ENCODE measurements around the gene TMX2.
"Not testable (repeated sequence)": the region's sequence is repeated elsewhere in the genome, so short reads cannot be mapped to it uniquely, and the experiment has no call there.

TMX2 gene

DNA sequence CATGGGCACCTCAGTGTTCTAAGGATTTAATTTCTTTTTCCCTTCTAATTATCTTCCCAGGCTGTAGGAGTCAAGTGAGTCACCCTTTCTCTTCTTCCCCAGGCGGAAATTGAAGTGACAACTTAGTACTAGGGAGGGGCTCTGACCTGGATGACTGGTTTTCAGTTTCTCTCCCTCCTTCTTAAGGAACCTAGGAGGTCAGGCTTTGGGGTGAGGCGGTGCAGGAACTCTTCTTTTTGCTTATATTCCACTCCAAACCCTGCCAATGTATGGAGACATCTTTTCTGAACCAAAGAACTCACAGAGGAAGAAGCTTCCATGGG, 31.9 kb upstream of the TMX2 start:
- Histone ChIP-seq H3K36me3 (ENCODE audit: control insufficient read depth, insufficient read depth, low read length) (peaks cover 6% of the 10 kb centered on the region), H3K9me3 (ENCODE audit: control insufficient read depth, low read length) (no peaks in the 10 kb centered on the region), H3K27me3 (ENCODE audit: control insufficient read depth, insufficient read depth, low read length, poor library complexity, severe bottlenecking) (no peaks in the 10 kb centered on the region), H3K4me3 (ENCODE audit: insufficient read depth, low read depth, low read length) (no peak overlapping the region), H3K4me1 (ENCODE audit: control insufficient read depth, insufficient read depth, low read length) (no peaks in the 10 kb centered on the region), H3K27ac (ENCODE audit: insufficient read depth, low read depth, low read length, poor library complexity, severe bottlenecking) (no peak overlapping the region)
- WGBS, 2 experiments: 80 to 90% methylated on average over 2 of the region's 2 CpGs

GRCh38 chr11:57681168-57681567, 31.2 kb upstream of the TMX2 start:
- no peak overlapping the region for H3K27ac ChIP-seq (ENCODE audit: insufficient read depth, low read depth, low read length, poor library complexity, severe bottlenecking)

GRCh38 chr11:57690474-57690873, 21.9 kb upstream of the TMX2 start:
- not testable (repeated sequence) for H3K27me3 ChIP-seq (ENCODE audit: control insufficient read depth, insufficient read depth, low read length, poor library complexity, severe bottlenecking); H3K4me3 ChIP-seq (ENCODE audit: insufficient read depth, low read depth, low read length); H3K4me1 ChIP-seq (ENCODE audit: control insufficient read depth, insufficient read depth, low read length); H3K27ac ChIP-seq (ENCODE audit: insufficient read depth, low read depth, low read length, poor library complexity, severe bottlenecking); H3K9me3 ChIP-seq (ENCODE audit: control insufficient read depth, low read length)
- WGBS, 2 experiments: 96 to 98% methylated on average over 5 of the region's 5 CpGs
- peaks cover 59% of the 10 kb centered on the region for H3K36me3 ChIP-seq (ENCODE audit: control insufficient read depth, insufficient read depth, low read length)

More at GRCh38 chr11:57681168-57681567, 31.2 kb upstream of the TMX2 start:
- Histone ChIP-seq H3K36me3 (ENCODE audit: control insufficient read depth, insufficient read depth, low read length) (peaks cover 10% of the 10 kb centered on the region), H3K9me3 (ENCODE audit: control insufficient read depth, low read length) (no peaks in the 10 kb centered on the region), H3K4me1 (ENCODE audit: control insufficient read depth, insufficient read depth, low read length) (no peaks in the 10 kb centered on the region), H3K27me3 (ENCODE audit: control insufficient read depth, insufficient read depth, low read length, poor library complexity, severe bottlenecking) (no peaks in the 10 kb centered on the region), H3K4me3 (ENCODE audit: insufficient read depth, low read depth, low read length) (no peak overlapping the region)
- 85 to 87% methylated on average over 1 of the region's 1 CpG for WGBS, 2 experiments

DNA sequence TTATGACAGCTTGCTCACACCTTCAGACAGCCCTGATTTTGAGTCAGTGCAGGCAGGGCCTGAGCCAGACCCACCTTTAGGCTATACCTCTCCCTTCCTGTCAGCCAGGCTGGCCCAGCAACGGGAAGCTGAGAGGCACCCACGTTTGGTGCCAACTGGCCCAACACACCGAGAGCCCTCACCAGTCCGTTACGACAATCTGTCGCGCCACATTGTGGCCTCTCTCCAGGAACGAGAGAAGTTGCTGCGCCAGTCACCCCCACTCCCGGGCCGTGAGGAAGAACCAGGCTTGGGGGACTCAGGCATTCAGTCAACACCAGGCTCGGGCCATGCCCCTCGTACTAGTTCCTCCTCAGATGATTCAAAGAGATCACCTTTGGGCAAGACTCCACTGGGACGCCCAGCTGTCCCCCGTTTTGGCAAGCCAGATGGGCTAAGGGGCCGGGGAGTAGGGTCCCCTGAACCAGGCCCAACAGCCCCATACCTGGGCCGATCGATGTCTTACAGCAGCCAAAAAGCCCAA, 13.5 kb upstream of the TMX2 start:
- H3K27ac ChIP-seq (ENCODE audit: insufficient read depth, low read depth, low read length, poor library complexity, severe bottlenecking): no peak overlapping the region
- H3K27me3 ChIP-seq (ENCODE audit: control insufficient read depth, insufficient read depth, low read length, poor library complexity, severe bottlenecking): no peaks in the 10 kb centered on the region
- H3K36me3 ChIP-seq (ENCODE audit: control insufficient read depth, insufficient read depth, low read length): peaks cover 53% of the 10 kb centered on the region
- no peak overlapping the region for H3K4me3 ChIP-seq (ENCODE audit: insufficient read depth, low read depth, low read length)
- WGBS, 2 experiments: 95% methylated on average over 18 of the region's 18 CpGs
- H3K9me3 ChIP-seq (ENCODE audit: control insufficient read depth, low read length): no peaks in the 10 kb centered on the region
- H3K4me1 ChIP-seq (ENCODE audit: control insufficient read depth, insufficient read depth, low read length): no peaks in the 10 kb centered on the region

DNA sequence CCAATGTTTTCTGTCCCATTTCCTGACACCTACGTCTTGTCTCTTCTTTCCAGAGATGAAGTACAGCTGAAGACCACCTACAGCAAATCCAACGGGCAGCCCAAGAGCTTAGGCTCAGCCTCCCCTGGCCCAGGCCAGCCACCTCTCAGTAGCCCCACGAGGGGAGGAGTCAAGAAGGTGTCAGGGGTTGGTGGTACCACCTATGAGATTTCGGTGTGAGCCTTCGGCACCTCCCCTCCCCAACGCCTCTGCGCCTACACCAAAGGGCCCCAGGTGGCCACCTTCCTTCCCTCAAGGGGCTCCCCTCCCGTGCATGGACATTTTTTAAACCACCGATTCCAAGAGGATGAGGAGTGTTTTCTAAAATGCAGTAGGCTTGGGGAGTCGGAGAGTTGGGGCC, 12.6 kb upstream of the TMX2 start:
- H3K4me1 ChIP-seq (ENCODE audit: control insufficient read depth, insufficient read depth, low read length): no peaks in the 10 kb centered on the region
- H3K27me3 ChIP-seq (ENCODE audit: control insufficient read depth, insufficient read depth, low read length, poor library complexity, severe bottlenecking): no peaks in the 10 kb centered on the region
- no peaks in the 10 kb centered on the region for H3K9me3 ChIP-seq (ENCODE audit: control insufficient read depth, low read length)
- 94% methylated on average over 10 of the region's 10 CpGs for WGBS, 2 experiments
- no peak overlapping the region for H3K4me3 ChIP-seq (ENCODE audit: insufficient read depth, low read depth, low read length)
- H3K36me3 ChIP-seq (ENCODE audit: control insufficient read depth, insufficient read depth, low read length): peaks cover 50% of the 10 kb centered on the region
- no peak overlapping the region for H3K27ac ChIP-seq (ENCODE audit: insufficient read depth, low read depth, low read length, poor library complexity, severe bottlenecking)

- Histone ChIP-seq H3K36me3 (ENCODE audit: control insufficient read depth, insufficient read depth, low read length) (peaks cover 46% of the 10 kb centered on the region), H3K9me3 (ENCODE audit: control insufficient read depth, low read length) (no peaks in the 10 kb centered on the region), H3K4me3 (ENCODE audit: insufficient read depth, low read depth, low read length) (no peak overlapping the region), H3K4me1 (ENCODE audit: control insufficient read depth, insufficient read depth, low read length) (no peaks in the 10 kb centered on the region), H3K27ac (ENCODE audit: insufficient read depth, low read depth, low read length, poor library complexity, severe bottlenecking) (no peak overlapping the region), H3K27me3 (ENCODE audit: control insufficient read depth, insufficient read depth, low read length, poor library complexity, severe bottlenecking) (no peaks in the 10 kb centered on the region)
- 89 to 96% methylated on average over 3 of the region's 3 CpGs for WGBS, 2 experiments
These were observed 12.0 kb upstream of the TMX2 start for GRCh38 chr11:57700425-57700824.

DNA sequence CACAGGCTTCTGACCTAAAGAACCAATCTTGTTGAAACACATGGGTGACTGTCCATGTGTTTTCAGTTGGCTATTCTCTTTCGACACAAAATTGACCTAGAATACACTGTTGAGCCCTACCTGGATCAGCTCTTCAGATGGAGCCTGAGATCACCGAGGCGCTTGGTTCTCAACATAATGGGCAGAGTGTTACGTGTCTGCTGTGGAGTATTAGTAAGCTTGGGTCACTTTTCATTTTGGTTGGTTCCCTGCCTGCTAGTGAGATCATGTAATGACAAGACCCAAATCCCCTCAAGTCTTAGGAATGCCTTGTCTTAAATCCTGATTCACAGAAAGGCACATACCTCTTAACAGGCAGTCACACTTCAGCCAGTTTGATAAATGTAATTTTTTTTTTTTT, 9.1 kb upstream of the TMX2 start:
- H3K27me3 ChIP-seq (ENCODE audit: control insufficient read depth, insufficient read depth, low read length, poor library complexity, severe bottlenecking): no peaks in the 10 kb centered on the region
- WGBS, 2 experiments: 98 to 99% methylated on average over 4 of the region's 4 CpGs
- H3K36me3 ChIP-seq (ENCODE audit: control insufficient read depth, insufficient read depth, low read length): peaks cover 35% of the 10 kb centered on the region
- no peak overlapping the region for H3K27ac ChIP-seq (ENCODE audit: insufficient read depth, low read depth, low read length, poor library complexity, severe bottlenecking)
- H3K9me3 ChIP-seq (ENCODE audit: control insufficient read depth, low read length): no peaks in the 10 kb centered on the region
- no peak overlapping the region for H3K4me3 ChIP-seq (ENCODE audit: insufficient read depth, low read depth, low read length)
- no peaks in the 10 kb centered on the region for H3K4me1 ChIP-seq (ENCODE audit: control insufficient read depth, insufficient read depth, low read length)

DNA sequence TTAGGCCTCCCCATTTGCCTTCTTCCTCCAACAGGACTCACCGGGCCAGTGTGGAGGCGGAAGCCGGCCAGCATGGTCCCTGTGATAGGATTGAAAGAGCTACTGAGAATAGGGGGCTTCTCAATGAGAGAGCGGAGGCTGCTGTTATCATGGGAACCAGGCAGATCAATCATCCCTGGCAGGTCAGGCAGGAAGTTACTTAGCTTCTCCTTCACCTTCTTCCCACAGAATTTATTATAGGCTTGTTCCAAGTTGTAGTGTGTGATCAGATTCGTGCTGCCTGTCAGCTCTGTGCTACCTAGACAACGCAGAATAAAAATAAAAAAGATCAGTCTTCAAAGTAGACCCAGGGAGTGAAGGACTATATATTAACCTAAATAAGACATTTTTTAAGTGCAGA, 7.5 kb upstream of the TMX2 start:
- peaks cover 19% of the 10 kb centered on the region for H3K36me3 ChIP-seq (ENCODE audit: control insufficient read depth, insufficient read depth, low read length)
- no peak overlapping the region for H3K27ac ChIP-seq (ENCODE audit: insufficient read depth, low read depth, low read length, poor library complexity, severe bottlenecking)
- H3K4me1 ChIP-seq (ENCODE audit: control insufficient read depth, insufficient read depth, low read length): no peaks in the 10 kb centered on the region
- no peak overlapping the region for H3K4me3 ChIP-seq (ENCODE audit: insufficient read depth, low read depth, low read length)
- no peaks in the 10 kb centered on the region for H3K9me3 ChIP-seq (ENCODE audit: control insufficient read depth, low read length)
- H3K27me3 ChIP-seq (ENCODE audit: control insufficient read depth, insufficient read depth, low read length, poor library complexity, severe bottlenecking): no peaks in the 10 kb centered on the region
- WGBS, 2 experiments: 68 to 87% methylated on average over 4 to 6 of the region's 6 CpGs

DNA sequence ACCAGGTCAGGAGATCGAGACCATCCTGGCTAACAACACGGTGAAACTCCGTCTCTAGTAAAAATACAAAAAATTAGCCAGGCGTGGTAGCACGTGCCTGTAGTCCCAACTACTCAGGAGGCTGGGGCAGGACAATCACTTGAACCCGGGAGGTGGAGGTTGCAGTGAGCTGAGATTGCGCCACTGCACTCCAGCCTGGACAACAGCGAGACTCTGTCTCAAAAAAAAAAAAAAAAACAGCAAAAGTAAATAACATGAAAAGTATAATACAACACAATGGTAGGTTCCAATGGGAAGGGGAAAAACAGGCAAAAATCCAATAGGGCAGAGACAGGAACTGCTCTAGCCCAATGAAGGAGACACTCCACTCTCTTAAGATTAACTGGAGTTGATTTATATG, 7.0 kb upstream of the TMX2 start:
- H3K9me3 ChIP-seq (ENCODE audit: control insufficient read depth, low read length); H3K27me3 ChIP-seq (ENCODE audit: control insufficient read depth, insufficient read depth, low read length, poor library complexity, severe bottlenecking); H3K27ac ChIP-seq (ENCODE audit: insufficient read depth, low read depth, low read length, poor library complexity, severe bottlenecking); H3K4me1 ChIP-seq (ENCODE audit: control insufficient read depth, insufficient read depth, low read length); H3K4me3 ChIP-seq (ENCODE audit: insufficient read depth, low read depth, low read length): not testable (repeated sequence)
- peaks cover 17% of the 10 kb centered on the region for H3K36me3 ChIP-seq (ENCODE audit: control insufficient read depth, insufficient read depth, low read length)
- 89 to 96% methylated on average over 7 to 8 of the region's 8 CpGs for WGBS, 2 experiments

DNA sequence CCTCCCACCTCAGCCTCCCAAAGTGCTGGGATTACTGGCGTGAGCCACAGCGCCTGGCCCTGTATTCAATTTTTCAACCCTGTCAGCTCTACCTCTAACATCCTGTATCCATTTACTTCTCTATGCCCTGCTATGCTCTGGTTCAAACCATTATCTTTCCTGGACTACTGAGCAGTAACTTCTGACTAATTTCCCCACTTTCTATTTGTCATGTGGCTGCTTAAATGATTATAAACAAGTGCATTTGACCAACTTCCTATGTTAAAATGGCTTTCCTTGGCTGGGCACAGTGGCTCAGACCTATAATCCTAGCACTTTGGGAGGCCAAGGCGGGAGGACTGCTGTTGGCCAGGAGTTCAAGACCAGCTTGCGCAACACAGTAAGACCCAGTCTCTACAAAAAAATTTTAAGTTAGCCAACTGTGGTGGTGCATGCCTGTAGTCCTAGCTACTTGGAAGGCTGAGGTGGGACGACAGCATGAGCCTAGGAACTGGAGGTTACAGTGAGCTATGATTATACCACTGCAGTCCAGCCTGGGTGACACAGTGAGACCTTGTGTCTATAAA, 2.5 kb upstream of the TMX2 start:
- no peaks in the 10 kb centered on the region for H3K9me3 ChIP-seq (ENCODE audit: control insufficient read depth, low read length)
- H3K27me3 ChIP-seq (ENCODE audit: control insufficient read depth, insufficient read depth, low read length, poor library complexity, severe bottlenecking): no peaks in the 10 kb centered on the region
- H3K4me3 ChIP-seq (ENCODE audit: insufficient read depth, low read depth, low read length): no peak overlapping the region
- no peaks in the 10 kb centered on the region for H3K36me3 ChIP-seq (ENCODE audit: control insufficient read depth, insufficient read depth, low read length)
- no peak overlapping the region for H3K27ac ChIP-seq (ENCODE audit: insufficient read depth, low read depth, low read length, poor library complexity, severe bottlenecking)
- WGBS, 2 experiments: 94 to 95% methylated on average over 5 of the region's 5 CpGs
- peaks cover 8% of the 10 kb centered on the region for H3K4me1 ChIP-seq (ENCODE audit: control insufficient read depth, insufficient read depth, low read length)

Data from ectodermal cell (in vitro differentiated cells).